ENCODE measurements around the gene RNF144B. TPM values are rescaled to one million over a fixed set of nuclear protein-coding genes. Genes with fewer than 3 reads are reported as not detected.

RNF144B gene
- total and polyA plus RNA-seq, 2 donors (not counting 1 experiment from before 2014, with no cell fraction given), result 0.61 to 0.83 TPM

GRCh38 chr6:18507018-18507415 is 119.9 kb downstream of the RNF144B start:
- Histone ChIP-seq H3K4me3 (replicated peaks in 1 of 4; ENCODE audit: control extremely low read depth in 1 of 4, insufficient read depth in 1 of 4, low read depth in 3 of 4, low read length in 4 of 4) (no peak overlapping the region), H3K9me3 (ENCODE audit: control insufficient read depth, insufficient read depth, low read depth, low read length) (no peaks in the 10 kb centered on the region), H3K27ac (ENCODE audit: insufficient read depth, low read length) (no peak overlapping the region), H4K20me1 (ENCODE audit: control insufficient read depth, extremely low read depth, insufficient read depth, low read length) (no peaks in the 10 kb centered on the region), H3K79me2 (ENCODE audit: control insufficient read depth, insufficient read depth, low read length) (no peaks in the 10 kb centered on the region), H3K9ac (ENCODE audit: insufficient read depth, low read length) (no peak overlapping the region), H3K4me2 (ENCODE audit: extremely low read depth, insufficient read depth, low read length) (no peak overlapping the region), H3K36me3 (ENCODE audit: control insufficient read depth, insufficient read depth, low read length) (no peaks in the 10 kb centered on the region), H3K27me3 (ENCODE audit: control insufficient read depth, insufficient read depth, low read length) (no peaks in the 10 kb centered on the region), H2AFZ (ENCODE audit: low read length) (no peak overlapping the region), H3K4me1 (ENCODE audit: control insufficient read depth, extremely low read depth, insufficient read depth, low read length) (peaks cover 2% of the 10 kb centered on the region)
- no peak for TF ChIP-seq EZH2 (IDR thresholded peaks at IDR 0.05; ENCODE audit: low read length, missing control alignments)
- no peak for TF ChIP-seq CTCF (conservative IDR thresholded peaks at IDR 0.05 in 1 of 2, IDR thresholded peaks at IDR 0.05 in 1 of 2; ENCODE audit: low read depth in 1 of 2, low read length in 2 of 2)
- DNase-seq (ENCODE audit: low read depth in 2 of 2), result no peak

GRCh38 chr6:18507561-18507960 is 120.4 kb downstream of the RNF144B start:
- no peak for TF ChIP-seq EZH2 (IDR thresholded peaks at IDR 0.05; ENCODE audit: low read length, missing control alignments)
- TF ChIP-seq CTCF (conservative IDR thresholded peaks at IDR 0.05 in 1 of 2, IDR thresholded peaks at IDR 0.05 in 1 of 2; ENCODE audit: low read depth in 1 of 2, low read length in 2 of 2), result no peak
- DNase-seq (ENCODE audit: low read depth in 2 of 2), result peak in 1 of 2 donors; percentile 15

GRCh38 chr6:18509871-18510643 is 122.9 kb downstream of the RNF144B start:
- H3K36me3 ChIP-seq (ENCODE audit: control insufficient read depth, insufficient read depth, low read length), result no peaks in the 10 kb centered on the region
- no peaks in the 10 kb centered on the region for H3K79me2 ChIP-seq (ENCODE audit: control insufficient read depth, insufficient read depth, low read length)
- no peak overlapping the region for H3K4me2 ChIP-seq (ENCODE audit: extremely low read depth, insufficient read depth, low read length)
- no peaks in the 10 kb centered on the region for H3K9me3 ChIP-seq (ENCODE audit: control insufficient read depth, insufficient read depth, low read depth, low read length)
- H3K27me3 ChIP-seq (ENCODE audit: control insufficient read depth, insufficient read depth, low read length), result no peaks in the 10 kb centered on the region
- DNase-seq (ENCODE audit: low read depth in 2 of 2), result peak in 1 of 2 donors; percentile 20
- no peak overlapping the region for H3K9ac ChIP-seq (ENCODE audit: insufficient read depth, low read length)
- H3K4me3 ChIP-seq (replicated peaks in 1 of 4; ENCODE audit: control extremely low read depth in 1 of 4, insufficient read depth in 1 of 4, low read depth in 3 of 4, low read length in 4 of 4), result no peak overlapping the region
- no peaks in the 10 kb centered on the region for H4K20me1 ChIP-seq (ENCODE audit: control insufficient read depth, extremely low read depth, insufficient read depth, low read length)
- no peak for TF ChIP-seq CTCF (conservative IDR thresholded peaks at IDR 0.05 in 1 of 2, IDR thresholded peaks at IDR 0.05 in 1 of 2; ENCODE audit: low read depth in 1 of 2, low read length in 2 of 2)
- no peak for TF ChIP-seq EZH2 (IDR thresholded peaks at IDR 0.05; ENCODE audit: low read length, missing control alignments)
- no peaks in the 10 kb centered on the region for H3K4me1 ChIP-seq (ENCODE audit: control insufficient read depth, extremely low read depth, insufficient read depth, low read length)
- no peak overlapping the region for H2AFZ ChIP-seq (ENCODE audit: low read length)
- no peak overlapping the region for H3K27ac ChIP-seq (ENCODE audit: insufficient read depth, low read length)

More at GRCh38 chr6:18507561-18507960, 120.4 kb downstream of the RNF144B start:
- no peak overlapping the region for H3K27ac ChIP-seq (ENCODE audit: insufficient read depth, low read length)
- H3K36me3 ChIP-seq (ENCODE audit: control insufficient read depth, insufficient read depth, low read length), result no peaks in the 10 kb centered on the region
- H2AFZ ChIP-seq (ENCODE audit: low read length), result no peak overlapping the region
- peaks cover 2% of the 10 kb centered on the region for H3K4me1 ChIP-seq (ENCODE audit: control insufficient read depth, extremely low read depth, insufficient read depth, low read length)
- H3K4me3 ChIP-seq (replicated peaks in 1 of 4; ENCODE audit: control extremely low read depth in 1 of 4, insufficient read depth in 1 of 4, low read depth in 3 of 4, low read length in 4 of 4), result no peak overlapping the region
- no peaks in the 10 kb centered on the region for H3K27me3 ChIP-seq (ENCODE audit: control insufficient read depth, insufficient read depth, low read length)
- no peaks in the 10 kb centered on the region for H3K79me2 ChIP-seq (ENCODE audit: control insufficient read depth, insufficient read depth, low read length)
- no peak overlapping the region for H3K9ac ChIP-seq (ENCODE audit: insufficient read depth, low read length)
- H3K9me3 ChIP-seq (ENCODE audit: control insufficient read depth, insufficient read depth, low read depth, low read length), result no peaks in the 10 kb centered on the region
- H3K4me2 ChIP-seq (ENCODE audit: extremely low read depth, insufficient read depth, low read length), result no peak overlapping the region
- no peaks in the 10 kb centered on the region for H4K20me1 ChIP-seq (ENCODE audit: control insufficient read depth, extremely low read depth, insufficient read depth, low read length)

Measured in fibroblast of lung (primary cell).